Activated CD4-positive, alpha-beta memory T cell treated with anti-CD3 and anti-CD28 coated beads, Interleukin-2, amount 10 ng/mL, durations not matched to agents 7 days and 5 days (primary cell): ENCODE measurements around the gene MYO9B. TPM values are rescaled to one million over a fixed set of nuclear protein-coding genes. Genes with fewer than 3 reads are reported as not detected.

Experiments used
- CTCF ChIA-PET: fragments of 350-600 bp; sonication (Branson Sonifier 250); formaldehyde crosslinking; loops from one replicate; lab custom pipeline; 2021; ENCODE audit warnings: antibody characterized with exemption, inconsistent platforms; lab: Charles Lee
- POLR2A ChIA-PET: fragments of 350-600 bp; sonication (Branson Sonifier 250); formaldehyde crosslinking; loops from one replicate; lab custom pipeline; 2021; ENCODE audit warnings: antibody characterized with exemption; lab: Charles Lee
- DNase-seq: peaks from one replicate; pipeline ENCODE4 v3.0.0-alpha.2; 2020
- H3K27ac Mint-ChIP-seq: one replicate; pipeline ENCODE4 v1.8.0; 2021; ENCODE audit warnings: mild to moderate bottlenecking, mixed read lengths
- H3K27me3 Mint-ChIP-seq: one replicate; pipeline ENCODE4 v1.8.0; 2021; ENCODE audit warnings: mixed read lengths
- H3K36me3 Mint-ChIP-seq: one replicate; pipeline ENCODE4 v1.8.0; 2021; ENCODE audit warnings: low read depth, mixed read lengths
- H3K4me1 Mint-ChIP-seq: one replicate; pipeline ENCODE4 v1.8.0; 2021; ENCODE audit warnings: mixed read lengths
- H3K4me3 Mint-ChIP-seq: one replicate; pipeline ENCODE4 v1.8.0; 2021; ENCODE audit warnings: mild to moderate bottlenecking, mixed read lengths
- H3K9me3 Mint-ChIP-seq: one replicate; pipeline ENCODE4 v1.8.0; 2021; ENCODE audit warnings: mixed read lengths
- total RNA-seq, 2 experiments: library from RNA; stranded (reverse); gene quantifications; one replicate each; pipeline ENCODE4 v1.2.3, GENCODE V29; 2021

MYO9B gene
- total RNA-seq, 2 experiments from 2014 or later = 190 to 203 TPM

GRCh38 chr19:17243211-17243829 lies 167.7 kb downstream of the MYO9B start:
- Mint-ChIP-seq H3K27ac (no peak overlapping the region), H3K9me3 (no peaks in the 10 kb centered on the region), H3K4me1 (peaks cover 10% of the 10 kb centered on the region), H3K27me3 (peaks cover 17% of the 10 kb centered on the region), H3K4me3 (no peak overlapping the region), H3K36me3 (no peaks in the 10 kb centered on the region)
- DNase-seq = no peak
- POLR2A ChIA-PET = interaction anchor here (0.8 kb wide), 1 partner anchor 17 kb away, joined by 3 read pairs; no protein-coding TSS in a partner anchor
- CTCF ChIA-PET = no interaction called here

- DNase-seq = no peak
- Mint-ChIP-seq H3K27ac (no peak overlapping the region), H3K36me3 (no peaks in the 10 kb centered on the region), H3K27me3 (peaks cover 17% of the 10 kb centered on the region), H3K4me1 (peaks cover 10% of the 10 kb centered on the region), H3K9me3 (no peaks in the 10 kb centered on the region), H3K4me3 (peak overlapping the region; percentile 53)
- CTCF ChIA-PET = no interaction called here
- POLR2A ChIA-PET = interaction anchor here (0.8 to 1.4 kb wide), 3 partner anchors 8 to 18 kb away, joined by 3 to 5 read pairs (median 5); partner anchors contain the start of gene OCEL1
These were observed 168.4 kb downstream of the MYO9B start for GRCh38 chr19:17243830-17244617.

- no peaks in the 10 kb centered on the region for H3K36me3 Mint-ChIP-seq
- no peak for DNase-seq
- H3K4me3 Mint-ChIP-seq = peak overlapping the region; percentile 53
- H3K9me3 Mint-ChIP-seq = no peaks in the 10 kb centered on the region
- no peak overlapping the region for H3K27ac Mint-ChIP-seq
- POLR2A ChIA-PET = interaction anchor here (1.3 to 1.4 kb wide), 2 partner anchors 9 to 19 kb away, joined by 5 read pairs; partner anchors contain the start of gene OCEL1
- H3K27me3 Mint-ChIP-seq = peaks cover 17% of the 10 kb centered on the region
- CTCF ChIA-PET = no interaction called here
- peaks cover 10% of the 10 kb centered on the region for H3K4me1 Mint-ChIP-seq
These were observed 169.3 kb downstream of the MYO9B start for GRCh38 chr19:17244618-17245534.

GRCh38 chr19:17245535-17245984 lies 170.0 kb downstream of the MYO9B start, which contains the start of gene NR2F6:
NR2F6 (minus strand) TSS chr19:17245919; CDS start chr19:17245220, 699 bp downstream.
- H3K9me3 Mint-ChIP-seq = no peaks in the 10 kb centered on the region
- ChIA-PET POLR2A (interaction anchor here (1.3 to 1.4 kb wide), 2 partner anchors 10 to 19 kb away, joined by 5 read pairs; partner anchors contain the start of gene OCEL1), CTCF (no interaction called here)
- no peak for DNase-seq
- peaks cover 17% of the 10 kb centered on the region for H3K27me3 Mint-ChIP-seq
- peak within 1 kb of the TSS; percentile 49 for H3K27ac Mint-ChIP-seq
- no peaks in the 10 kb centered on the region for H3K36me3 Mint-ChIP-seq
- peak within 1 kb of the TSS; percentile 81 for H3K4me3 Mint-ChIP-seq
- peaks cover 10% of the 10 kb centered on the region for H3K4me1 Mint-ChIP-seq

- H3K36me3 Mint-ChIP-seq = no peaks in the 10 kb centered on the region
- CTCF ChIA-PET = no interaction called here
- H3K27me3 Mint-ChIP-seq = peaks cover 17% of the 10 kb centered on the region
- H3K27ac Mint-ChIP-seq = no peak overlapping the region
- POLR2A ChIA-PET = no interaction called here
- H3K9me3 Mint-ChIP-seq = no peaks in the 10 kb centered on the region
- H3K4me3 Mint-ChIP-seq = peak overlapping the region; percentile 47
- peaks cover 10% of the 10 kb centered on the region for H3K4me1 Mint-ChIP-seq
- DNase-seq = no peak
These were observed 171.3 kb downstream of the MYO9B start for GRCh38 chr19:17246681-17247425.

GRCh38 chr19:17248011-17248776 lies 172.6 kb downstream of the MYO9B start:
- H3K36me3 Mint-ChIP-seq = no peaks in the 10 kb centered on the region
- no peak overlapping the region for H3K27ac Mint-ChIP-seq
- H3K9me3 Mint-ChIP-seq = no peaks in the 10 kb centered on the region
- DNase-seq = no peak
- H3K27me3 Mint-ChIP-seq = peaks cover 17% of the 10 kb centered on the region
- peaks cover 10% of the 10 kb centered on the region for H3K4me1 Mint-ChIP-seq
- no peak overlapping the region for H3K4me3 Mint-ChIP-seq
- POLR2A ChIA-PET = no interaction called here
- CTCF ChIA-PET = no interaction called here

- Mint-ChIP-seq H3K4me1 (peaks cover 6% of the 10 kb centered on the region), H3K36me3 (no peaks in the 10 kb centered on the region), H3K9me3 (no peaks in the 10 kb centered on the region), H3K4me3 (no peak overlapping the region), H3K27ac (no peak overlapping the region), H3K27me3 (peaks cover 10% of the 10 kb centered on the region)
- no peak for DNase-seq
- POLR2A ChIA-PET = interaction anchor here (1.5 kb wide), 1 partner anchor 175 kb away, joined by 3 read pairs; no protein-coding TSS in a partner anchor
- CTCF ChIA-PET = no interaction called here
These were observed 174.4 kb downstream of the MYO9B start for GRCh38 chr19:17249887-17250548.

- no peak overlapping the region for H3K27ac Mint-ChIP-seq
- H3K27me3 Mint-ChIP-seq = no peaks in the 10 kb centered on the region
- no peaks in the 10 kb centered on the region for H3K9me3 Mint-ChIP-seq
- no peaks in the 10 kb centered on the region for H3K36me3 Mint-ChIP-seq
- ChIA-PET CTCF (no interaction called here), POLR2A (interaction anchor here (0.7 to 1.0 kb wide), 2 partner anchors 40 to 130 kb away, joined by 3 read pairs; partner anchors contain the start of gene USE1)
- H3K4me1 Mint-ChIP-seq = no peaks in the 10 kb centered on the region
- DNase-seq = no peak
- H3K4me3 Mint-ChIP-seq = no peak overlapping the region
These were observed 179.1 kb downstream of the MYO9B start for GRCh38 chr19:17254636-17255035.

GRCh38 chr19:17255150-17255621 lies 179.6 kb downstream of the MYO9B start:
- Mint-ChIP-seq H3K9me3 (no peaks in the 10 kb centered on the region), H3K4me1 (no peaks in the 10 kb centered on the region), H3K27ac (no peak overlapping the region), H3K36me3 (no peaks in the 10 kb centered on the region), H3K27me3 (no peaks in the 10 kb centered on the region), H3K4me3 (no peak overlapping the region)
- ChIA-PET POLR2A (interaction anchor here (0.7 to 1.0 kb wide), 2 partner anchors 40 to 130 kb away, joined by 3 read pairs; partner anchors contain the start of gene USE1), CTCF (interaction anchor here (0.9 kb wide), 1 partner anchor 136 kb away, joined by 3 read pairs; no protein-coding TSS in a partner anchor)
- no peak for DNase-seq

GRCh38 chr19:17256130-17256529 lies 180.6 kb downstream of the MYO9B start:
- H3K9me3 Mint-ChIP-seq = no peaks in the 10 kb centered on the region
- ChIA-PET CTCF (interaction anchor here (0.7 kb wide), 1 partner anchor 9 kb away, joined by 3 read pairs; the partner anchor contains the start of gene USHBP1), POLR2A (no interaction called here)
- no peak for DNase-seq
- no peaks in the 10 kb centered on the region for H3K36me3 Mint-ChIP-seq
- H3K4me1 Mint-ChIP-seq = peaks cover 6% of the 10 kb centered on the region
- no peak overlapping the region for H3K4me3 Mint-ChIP-seq
- H3K27me3 Mint-ChIP-seq = no peaks in the 10 kb centered on the region
- no peak overlapping the region for H3K27ac Mint-ChIP-seq
